HEK293 (cell line): ENCODE results near the gene DNAJC22.

Experiments
- CTCF ChIP-seq: fragments of 450-650 bp; formaldehyde crosslinking; IDR thresholded peaks from 2 replicates; pipeline ENCODE4 v1.5.1; 2016; ENCODE audit warnings: missing biosample characterization, missing genetic modification characterization
- GLI2 ChIP-seq: fragments of 450-650 bp; formaldehyde crosslinking; IDR thresholded peaks from 2 replicates; pipeline ENCODE4; 2017; ENCODE audit warnings: missing biosample characterization, missing genetic modification characterization, low read depth, borderline replicate concordance
- HOXA7 ChIP-seq: sonication (generic); formaldehyde crosslinking; IDR thresholded peaks from 2 replicates; pipeline ENCODE4 v1.8.1; 2022; ENCODE audit warnings: missing genetic modification reagents, borderline replicate concordance
- INSM2 ChIP-seq: fragments of 450-650 bp; formaldehyde crosslinking; IDR thresholded peaks from 2 replicates; pipeline ENCODE4 v1.5.1; 2016; ENCODE audit warnings: missing biosample characterization, missing genetic modification characterization
- SP7 ChIP-seq: fragments of 450-650 bp; formaldehyde crosslinking; IDR thresholded peaks from 2 replicates; pipeline ENCODE4 v1.5.1; 2016; ENCODE audit warnings: missing biosample characterization, missing genetic modification characterization
- YY1 ChIP-seq: fragments of 450-650 bp; formaldehyde crosslinking; IDR thresholded peaks from 2 replicates; pipeline ENCODE4 v1.5.1; 2018; ENCODE audit warnings: missing biosample characterization, missing genetic modification characterization
- ZBTB7A ChIP-seq: fragments of 450-650 bp; formaldehyde crosslinking; IDR thresholded peaks from 2 replicates; pipeline ENCODE4 v1.5.1; 2016; ENCODE audit warnings: low read depth, missing biosample characterization, missing genetic modification characterization
- ZNF596 ChIP-seq: fragments of 450-650 bp; IDR thresholded peaks from 2 replicates; pipeline ENCODE4 v1.5.0; 2018; ENCODE audit warnings: missing biosample characterization, mild to moderate bottlenecking, missing genetic modification characterization, moderate library complexity

DNA sequence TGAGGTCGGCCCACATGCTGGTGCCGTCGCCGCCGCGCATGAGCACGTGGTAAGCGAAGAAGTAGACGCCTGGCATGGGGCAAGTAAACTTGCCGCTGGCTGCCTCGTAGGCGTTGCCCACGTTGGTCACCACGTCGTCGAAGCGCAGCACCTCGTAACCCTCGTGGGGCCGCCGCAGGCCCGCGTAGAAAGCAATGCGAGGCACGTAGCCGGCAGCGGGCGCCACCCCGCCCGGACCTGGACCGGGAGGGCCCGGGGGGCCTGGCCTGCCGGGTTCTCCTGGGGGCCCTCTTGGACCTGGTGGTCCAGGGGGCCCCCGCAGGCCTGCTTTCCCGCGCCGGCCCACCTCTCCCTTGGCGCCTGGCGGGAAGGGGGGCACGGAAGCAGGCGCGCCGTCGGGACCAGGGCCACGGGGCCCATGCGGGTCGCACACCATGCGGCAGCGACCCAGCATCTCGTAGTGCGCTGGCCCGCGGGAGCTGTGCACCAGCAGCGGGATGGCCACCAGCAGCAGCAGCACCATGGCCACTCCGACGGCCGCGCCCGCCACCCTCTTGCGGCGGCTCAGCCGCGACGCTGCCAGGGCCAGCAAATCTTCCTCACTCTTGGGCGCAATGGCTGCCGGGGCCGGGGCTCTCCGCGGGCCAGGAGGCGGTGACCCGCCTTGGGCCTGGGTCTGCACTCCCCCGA lies 10.6 kb upstream of the DNAJC22 start:
- TF ChIP-seq CTCF (tag by site-specific recombination) (no peak), SP7 (tag by site-specific recombination) (no peak), GLI2 (tag by site-specific recombination) (no peak), YY1 (tag by site-specific recombination) (no peak), ZNF596 (tag by site-specific recombination) (no peak), ZBTB7A (tag by site-specific recombination) (no peak), INSM2 (tag by site-specific recombination) (no peak), HOXA7 (CRISPR knock-in tag) (no peak)
